ENCODE data around the gene IRGC. TPM values are rescaled to one million over a fixed set of nuclear protein-coding genes. Genes with fewer than 3 reads are reported as not detected.
"Not testable (repeated sequence)": the region's sequence is repeated elsewhere in the genome, so short reads cannot be mapped to it uniquely, and the experiment has no call there.

Gene IRGC, protein sequence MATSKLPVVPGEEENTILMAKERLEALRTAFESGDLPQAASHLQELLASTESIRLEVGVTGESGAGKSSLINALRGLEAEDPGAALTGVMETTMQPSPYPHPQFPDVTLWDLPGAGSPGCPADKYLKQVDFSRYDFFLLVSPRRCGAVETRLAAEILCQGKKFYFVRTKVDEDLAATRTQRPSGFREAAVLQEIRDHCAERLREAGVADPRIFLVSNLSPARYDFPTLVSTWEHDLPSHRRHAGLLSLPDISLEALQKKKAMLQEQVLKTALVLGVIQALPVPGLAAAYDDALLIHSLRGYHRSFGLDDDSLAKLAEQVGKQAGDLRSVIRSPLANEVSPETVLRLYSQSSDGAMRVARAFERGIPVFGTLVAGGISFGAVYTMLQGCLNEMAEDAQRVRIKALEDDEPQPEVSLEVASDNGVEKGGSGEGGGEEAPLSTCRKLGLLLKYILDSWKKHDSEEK
- polyA plus RNA-seq (ENCODE audit: insufficient read length in 4 of 4), result not detected

GRCh38 chr19:43715776-43716175 lies at the start of gene IRGC:
Gene IRGC (plus strand): TSS chr19:43716076. CDS start chr19:43718559, 2,483 bp downstream.
- DNase-seq (ENCODE audit: low read depth in 4 of 4, low spot score in 2 of 4), result no peak

DNA sequence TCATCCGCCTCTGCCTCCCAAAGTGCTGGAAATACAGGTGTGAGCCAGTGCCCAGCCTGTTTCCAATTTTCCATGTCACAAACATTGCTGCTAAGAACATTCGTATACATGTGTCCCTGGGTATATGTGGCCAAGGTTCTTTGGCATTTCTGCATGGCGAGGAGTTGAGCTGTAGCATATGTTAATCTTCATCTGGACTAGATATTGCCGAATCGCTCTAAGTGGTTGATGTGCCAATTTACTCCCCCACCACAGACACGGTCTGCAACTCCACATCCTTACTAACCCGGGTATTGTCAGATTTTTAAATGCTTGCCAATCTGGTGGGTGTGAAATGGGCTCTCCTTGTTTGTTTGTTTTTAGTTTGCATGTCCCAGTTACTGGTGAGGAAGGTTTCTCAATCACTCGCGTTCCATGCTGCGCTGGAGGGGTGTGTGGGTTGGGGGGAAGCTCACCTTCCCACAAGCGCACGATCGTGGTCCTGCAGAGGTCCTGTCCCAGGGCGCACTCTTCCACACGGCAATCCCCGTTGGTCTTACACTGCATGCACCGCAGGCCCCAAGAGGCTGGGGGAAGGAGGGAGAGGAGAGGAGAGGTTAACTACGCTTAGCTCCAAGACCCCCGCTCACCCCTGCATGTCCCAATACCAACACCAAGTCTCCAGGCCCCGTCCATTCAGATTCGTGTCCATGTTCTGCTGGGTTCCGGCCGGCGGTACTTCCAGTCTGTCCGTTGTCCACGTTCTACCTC lies 48.6 kb upstream of the IRGC start:
- no peak for DNase-seq (ENCODE audit: low read depth in 4 of 4, low spot score in 2 of 4)

DNA sequence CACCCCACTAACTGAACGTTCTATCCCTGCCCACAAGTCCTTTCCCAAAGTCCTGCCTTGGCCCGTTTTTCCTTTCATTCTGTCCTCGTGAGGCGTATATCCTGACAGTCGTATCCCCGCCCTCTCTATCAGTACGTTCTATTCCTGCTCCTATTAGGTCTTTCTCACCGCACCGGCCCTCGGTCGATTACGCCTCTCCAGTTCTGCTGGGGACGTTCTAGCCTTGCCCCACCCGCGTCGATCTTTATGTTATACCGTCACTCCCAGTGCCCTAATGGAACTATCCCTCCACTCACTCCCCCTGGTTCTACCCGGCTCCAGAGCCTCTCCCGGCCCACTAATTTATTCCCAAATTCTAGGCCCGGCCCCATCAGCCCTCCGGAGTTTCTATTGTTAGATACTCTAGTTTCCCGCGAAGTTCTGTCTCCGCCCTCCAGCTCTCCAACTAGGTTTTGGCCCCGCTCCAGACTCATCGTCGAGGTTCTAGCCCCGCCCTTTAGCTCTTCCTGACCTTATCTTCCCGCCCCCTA lies 47.9 kb upstream of the IRGC start:
- no peak for DNase-seq (ENCODE audit: low read depth in 4 of 4, low spot score in 2 of 4)

- DNase-seq (ENCODE audit: low read depth in 4 of 4, low spot score in 2 of 4), result peak; percentile 91 to 94 (median 93)
These were observed 47.3 kb upstream of the IRGC start for GRCh38 chr19:43668406-43669109.

DNA sequence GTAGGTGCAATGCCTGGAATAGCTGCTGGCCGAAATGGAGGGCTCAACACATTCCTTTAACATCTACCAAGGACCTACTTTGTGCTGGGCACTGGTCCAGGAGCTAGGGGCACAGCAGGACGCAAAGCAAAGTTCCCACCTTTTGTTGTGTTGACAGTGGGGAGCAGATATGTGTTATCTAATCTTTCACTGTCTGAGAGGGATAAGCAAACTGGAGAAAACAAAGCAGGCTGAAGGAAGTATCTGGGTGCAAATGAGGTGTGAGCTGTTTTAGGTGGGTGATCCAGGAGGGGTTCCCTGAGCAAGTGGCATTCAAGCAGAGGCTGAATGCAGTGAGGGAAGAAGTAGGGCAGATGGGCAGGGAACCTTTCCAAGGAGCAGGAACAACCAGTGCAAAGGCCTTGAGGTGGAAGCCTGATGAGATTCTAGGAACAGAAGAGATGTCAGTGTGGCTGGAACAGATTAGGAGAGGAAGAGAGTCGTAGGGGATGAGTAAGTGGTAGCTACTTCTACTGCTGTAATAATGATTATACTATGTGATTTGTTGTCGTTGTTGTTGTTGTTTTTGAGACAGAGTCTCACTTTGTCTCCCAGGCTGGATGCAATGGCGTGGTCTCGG lies 43.7 kb upstream of the IRGC start:
- no peak for DNase-seq (ENCODE audit: low read depth in 4 of 4, low spot score in 2 of 4)

GRCh38 chr19:43673637-43674036 lies 42.2 kb upstream of the IRGC start:
- no peak for DNase-seq (ENCODE audit: low read depth in 4 of 4, low spot score in 2 of 4)

- DNase-seq (ENCODE audit: low read depth in 4 of 4, low spot score in 2 of 4), result no peak
These were observed 41.7 kb upstream of the IRGC start for GRCh38 chr19:43674183-43674582.

GRCh38 chr19:43674596-43674995 lies 41.3 kb upstream of the IRGC start:
- no peak for DNase-seq (ENCODE audit: low read depth in 4 of 4, low spot score in 2 of 4)

DNA sequence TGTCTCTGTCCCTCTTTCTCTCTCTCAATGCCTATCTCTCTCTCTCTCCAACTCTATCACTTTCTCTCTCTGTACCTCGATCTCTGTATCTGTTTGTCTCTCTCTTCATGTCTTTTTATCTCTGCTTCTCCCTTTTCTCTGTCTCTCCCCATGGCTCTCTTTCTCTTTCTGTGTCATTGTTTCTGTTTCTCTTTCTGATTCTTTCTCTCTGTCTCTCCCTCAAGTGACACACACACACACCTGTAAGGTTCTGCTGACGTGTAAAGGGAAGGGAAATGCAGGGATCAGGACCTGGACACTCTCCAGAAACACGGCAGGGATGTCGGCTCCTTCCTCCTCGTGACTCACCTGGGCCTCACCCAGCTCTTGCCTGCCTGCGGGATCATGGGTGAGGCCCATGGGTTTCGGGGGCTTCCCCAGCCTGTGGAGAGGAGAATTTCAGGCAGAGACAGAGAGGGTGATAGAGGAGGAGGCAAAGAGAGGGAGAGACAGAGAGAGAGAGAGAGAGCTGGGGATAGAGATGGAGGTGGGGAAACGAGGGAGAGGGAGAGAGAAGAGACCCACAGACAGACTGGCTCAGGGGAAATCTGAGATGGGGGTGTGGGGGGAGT lies 40.5 kb upstream of the IRGC start:
- no peak for DNase-seq (ENCODE audit: low read depth in 4 of 4, low spot score in 2 of 4)

- DNase-seq (ENCODE audit: low read depth in 4 of 4, low spot score in 2 of 4), result no peak
These were observed 40.0 kb upstream of the IRGC start for GRCh38 chr19:43675906-43676305.

- no peak for DNase-seq (ENCODE audit: low read depth in 4 of 4, low spot score in 2 of 4)
These were observed 37.2 kb upstream of the IRGC start for GRCh38 chr19:43678512-43679261.

GRCh38 chr19:43681821-43682220 lies 34.1 kb upstream of the IRGC start:
- no peak for DNase-seq (ENCODE audit: low read depth in 4 of 4, low spot score in 2 of 4)

DNA sequence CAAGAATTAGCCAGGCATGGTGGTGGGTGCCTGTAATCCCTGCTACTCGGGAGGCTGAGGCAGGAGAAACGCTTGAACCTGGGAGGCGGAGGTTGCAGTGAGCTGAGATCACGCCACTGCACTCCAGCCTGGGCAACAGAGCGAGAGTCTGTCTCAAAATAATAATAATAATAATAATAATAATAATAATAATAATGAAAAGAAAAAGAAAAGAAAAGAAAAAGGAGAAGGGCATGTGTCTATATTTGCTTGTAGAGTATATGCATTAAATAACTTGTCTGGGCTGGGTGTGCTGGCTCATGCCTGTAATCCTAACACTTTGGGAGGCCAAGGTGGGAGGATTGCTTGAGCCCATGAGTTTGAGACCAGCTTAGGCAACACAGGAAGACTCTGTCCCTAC lies 33.6 kb upstream of the IRGC start:
- DNase-seq (ENCODE audit: low read depth in 4 of 4, low spot score in 2 of 4), result not testable (repeated sequence)

- no peak for DNase-seq (ENCODE audit: low read depth in 4 of 4, low spot score in 2 of 4)
These were observed 32.8 kb upstream of the IRGC start for GRCh38 chr19:43682824-43683661.

DNA sequence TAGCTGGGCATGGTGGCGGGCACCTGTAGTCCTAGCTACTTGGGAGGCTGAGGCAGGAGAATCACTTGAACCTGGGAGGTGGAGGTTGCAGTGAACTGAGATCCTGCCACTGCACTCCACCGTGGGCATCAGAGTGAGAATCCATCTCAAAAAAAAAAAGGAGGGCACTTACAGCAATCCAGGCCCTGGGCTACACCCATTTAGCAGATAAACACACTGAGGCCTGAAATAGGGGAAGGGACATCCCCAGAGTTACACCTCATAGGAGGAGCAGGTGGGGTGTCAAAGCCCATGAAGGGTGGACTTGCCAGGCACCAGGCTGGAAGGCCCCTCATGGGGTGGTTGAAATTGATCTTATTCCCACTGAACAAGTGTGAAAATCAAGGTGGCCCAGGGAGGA lies 32.0 kb upstream of the IRGC start:
- no peak for DNase-seq (ENCODE audit: low read depth in 4 of 4, low spot score in 2 of 4)

DNA sequence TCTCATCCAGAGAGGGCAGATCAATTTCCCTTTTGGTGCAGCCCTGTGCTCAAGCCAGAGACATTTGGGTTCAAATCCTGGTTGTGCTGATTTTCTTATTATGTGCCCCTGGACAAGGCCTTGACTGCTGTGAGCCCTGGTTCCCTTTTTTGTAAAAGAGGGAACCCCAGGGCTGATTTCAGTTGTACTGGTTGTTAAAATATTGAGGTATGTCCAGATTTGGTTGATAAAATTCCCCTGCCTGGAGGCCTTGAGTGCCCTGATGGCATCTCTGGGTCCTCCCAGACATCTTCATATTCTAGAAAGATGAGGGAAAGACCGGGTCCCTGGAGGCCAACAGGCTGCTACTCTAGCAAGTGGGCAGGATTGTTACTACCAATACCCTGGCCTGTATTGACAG lies 31.6 kb upstream of the IRGC start:
- no peak for DNase-seq (ENCODE audit: low read depth in 4 of 4, low spot score in 2 of 4)

GRCh38 chr19:43687660-43687997 lies 28.2 kb upstream of the IRGC start:
- DNase-seq (ENCODE audit: low read depth in 4 of 4, low spot score in 2 of 4), result no peak

DNA sequence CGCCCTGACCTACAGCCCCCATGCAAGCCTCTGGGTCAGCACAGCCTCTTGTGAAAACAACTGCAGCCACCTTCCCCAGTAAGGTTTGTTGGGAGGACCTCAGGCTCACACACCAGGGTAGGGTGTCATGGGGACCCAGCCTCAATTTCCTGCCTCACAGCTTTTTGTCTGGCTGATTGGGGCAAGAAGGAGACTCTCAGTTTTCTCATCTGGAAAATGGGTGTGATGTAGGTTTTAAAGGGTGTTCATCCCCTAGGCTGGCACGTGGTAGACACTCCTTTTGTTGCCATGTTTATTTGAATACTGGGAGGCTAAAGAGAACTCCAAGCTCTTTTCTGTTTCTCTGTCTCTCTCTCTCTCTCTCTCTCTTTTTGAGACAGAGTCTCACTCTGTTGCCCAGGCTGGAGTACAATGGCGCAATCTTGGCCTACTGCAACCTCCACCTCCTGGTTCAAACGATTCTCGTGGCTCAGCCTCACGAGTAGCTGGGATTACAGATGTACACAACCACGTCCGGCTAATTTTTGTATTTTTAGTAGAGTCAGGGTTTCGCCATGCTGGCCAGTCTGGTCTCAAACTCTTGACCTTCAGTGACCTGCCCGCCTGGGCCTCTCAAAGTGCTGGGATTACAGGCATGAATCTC lies 27.7 kb upstream of the IRGC start:
- no peak for DNase-seq (ENCODE audit: low read depth in 4 of 4, low spot score in 2 of 4)
